HepG2 (cell line): ENCODE measurements around the gene HCRTR1. TPM values are rescaled to one million over a fixed set of nuclear protein-coding genes. Genes with fewer than 3 reads are reported as not detected.

Experiments used
- DMTF1 ChIP-seq: sonication (generic); formaldehyde crosslinking; IDR thresholded peaks from 2 replicates; pipeline ENCODE4 v1.4.0; 2020; ENCODE audit warnings: mild to moderate bottlenecking, missing genetic modification reagents
- HOXA7 ChIP-seq: sonication (generic); formaldehyde crosslinking; IDR thresholded peaks from 2 replicates; pipeline ENCODE4 v1.8.1; 2022; ENCODE audit warnings: mild to moderate bottlenecking, missing genetic modification reagents, moderate library complexity
- KDM2A ChIP-seq: sonication (generic); formaldehyde crosslinking; IDR thresholded peaks from 2 replicates; pipeline ENCODE4 v1.4.0; 2020; ENCODE audit warnings: low read depth, missing genetic modification reagents, borderline replicate concordance
- KLF13 ChIP-seq: sonication (generic); formaldehyde crosslinking; IDR thresholded peaks from 2 replicates; pipeline ENCODE4 v1.4.0; 2020; ENCODE audit warnings: mild to moderate bottlenecking, missing genetic modification reagents
- MEIS1 ChIP-seq: sonication (generic); formaldehyde crosslinking; IDR thresholded peaks from 2 replicates; pipeline ENCODE4 v1.9.0; 2021; ENCODE audit warnings: mild to moderate bottlenecking, missing genetic modification reagents, moderate library complexity, borderline replicate concordance
- NFE2L1 ChIP-seq: sonication (generic); formaldehyde crosslinking; IDR thresholded peaks from 2 replicates; pipeline ENCODE4 v1.4.0; 2020; ENCODE audit warnings: missing genetic modification reagents, mild to moderate bottlenecking, borderline replicate concordance
- PAWR ChIP-seq: sonication (generic); formaldehyde crosslinking; IDR thresholded peaks from 2 replicates; pipeline ENCODE4 v1.4.0; 2020; ENCODE audit warnings: missing genetic modification reagents, mild to moderate bottlenecking, borderline replicate concordance
- SKI ChIP-seq: fragments of 450-650 bp; IDR thresholded peaks from one replicate; pipeline ENCODE4 v1.6.1; 2018; ENCODE audit warnings: mild to moderate bottlenecking; ENCODE audit not compliant: partially characterized antibody
- SMARCC2 ChIP-seq: fragments of 450-650 bp; IDR thresholded peaks from 2 replicates; pipeline ENCODE4 v1.6.1; 2017; ENCODE audit warnings: antibody characterized with exemption, mild to moderate bottlenecking
- SNRNP70 ChIP-seq: fragments of 200-400 bp; formaldehyde crosslinking; IDR thresholded peaks from 2 replicates; pipeline ENCODE4 v1.6.1; 2017; ENCODE audit warnings: mild to moderate bottlenecking, low read depth, low read length, moderate library complexity
- SOX5 ChIP-seq: IDR thresholded peaks from 2 replicates; pipeline ENCODE4 v1.6.1; 2016; ENCODE audit warnings: borderline replicate concordance
- STAT6 ChIP-seq: sonication (generic); formaldehyde crosslinking; IDR thresholded peaks from 2 replicates; pipeline ENCODE4 v1.4.0; 2020; ENCODE audit warnings: missing genetic modification reagents, mild to moderate bottlenecking, borderline replicate concordance
- TCF12 ChIP-seq, 2 experiments: fragments of 450-650 bp in 1 of 2; sonication (generic) in 1 of 2; formaldehyde crosslinking in 1 of 2; IDR thresholded peaks; 2 replicates each; pipeline versions ENCODE4 v1.6.1 to v1.8.0; 2017 to 2022; ENCODE audit warnings: antibody characterized with exemption in 1 of 2, mild to moderate bottlenecking in 1 of 2, missing genetic modification reagents in 1 of 2, moderate library complexity in 1 of 2
- ZEB1 ChIP-seq: IDR thresholded peaks from 2 replicates; pipeline ENCODE4 v1.6.1; 2012; ENCODE audit warnings: mild to moderate bottlenecking, low read depth, inconsistent platforms; ENCODE audit not compliant: insufficient replicate concordance
- ZNF12 ChIP-seq: sonication (generic); formaldehyde crosslinking; IDR thresholded peaks from 2 replicates; pipeline ENCODE4 v1.5.0; 2020; ENCODE audit warnings: missing genetic modification reagents
- ZNF121 ChIP-seq: sonication (generic); formaldehyde crosslinking; IDR thresholded peaks from 2 replicates; pipeline ENCODE4 v1.5.0; 2020; ENCODE audit warnings: mild to moderate bottlenecking, missing genetic modification reagents
- ZNF263 ChIP-seq: sonication (generic); formaldehyde crosslinking; IDR thresholded peaks from 2 replicates; pipeline ENCODE4 v1.4.0; 2020; ENCODE audit warnings: missing genetic modification reagents
- ZNF570 ChIP-seq: sonication (generic); formaldehyde crosslinking; IDR thresholded peaks from 2 replicates; pipeline ENCODE4 v1.4.0; 2020; ENCODE audit warnings: mild to moderate bottlenecking, missing genetic modification reagents, borderline replicate concordance
- ZNF7 ChIP-seq: IDR thresholded peaks from 2 replicates; pipeline ENCODE4 v1.6.1; 2016; ENCODE audit warnings: missing biosample characterization, missing genetic modification reagents
- polyA plus RNA-seq, 8 experiments: library from polyadenylated mRNA; depleted of rRNA in 3 of 8; stranded (reverse) in 7 of 8; unstranded in 1 of 8; fragments of >200 nt; fragmentation: Illumina TruSeq in 4 of 8; extraction: Trizol in 4 of 8; gene quantifications; 2 replicates each; pipeline versions ENCODE4 v1.2.1 to v1.2.3, GENCODE V29; 2011 to 2016; ENCODE audit warnings: low read depth in 4 of 8, missing spikeins in 1 of 8, mixed read lengths in 1 of 8; ENCODE audit not compliant: insufficient read depth in 1 of 8
- total RNA-seq, 5 experiments: library from RNA; depleted of rRNA; stranded (reverse); fragments of >200 nt; fragmentation: Illumina TruSeq; extraction: Trizol; gene quantifications; 2 replicates each; pipeline ENCODE4 v1.2.3, GENCODE V29; 2016; ENCODE audit warnings: low read depth in 1 of 5
- TF ChIP-seq, protein P1 (sequence below), 2 experiments: sonication (generic) in 1 of 2; formaldehyde crosslinking in 1 of 2; IDR thresholded peaks; 2 replicates each; pipeline versions ENCODE4 v1.4.0 to v1.6.1; 2016 to 2020; ENCODE audit warnings: borderline replicate concordance in 1 of 2, low read depth in 1 of 2, mild to moderate bottlenecking in 1 of 2, missing genetic modification reagents in 1 of 2

The HCRTR1 gene
- total and polyA plus RNA-seq, 2 of the 13 experiments (the other 11 are each of a cell fraction or from before 2014, with no cell fraction given), result not detected

GRCh38 chr1:31575369-31576140, 41.9 kb upstream of the HCRTR1 start (continued):
- TF ChIP-seq STAT6 (CRISPR knock-in tag) (no peak), NFE2L1 (CRISPR knock-in tag) (no peak), SKI (peak; percentile 56), ZNF12 (CRISPR knock-in tag) (no peak), MEIS1 (CRISPR knock-in tag) (no peak), SNRNP70 (no peak), ZNF570 (CRISPR knock-in tag) (no peak), SOX5 (CRISPR knock-in tag) (peak; percentile 82; the same call in 1 of the 2 replicates), ZEB1 (peak; percentile 99), KLF13 (no peak), DMTF1 (CRISPR knock-in tag) (no peak), TCF12 (IDR thresholded peaks at IDR 0.05) (no peak), TCF12 (CRISPR knock-in tag; IDR thresholded peaks at IDR 0.05) (no peak), SMARCC2 (no peak), ZNF263 (CRISPR knock-in tag) (no peak), ZNF7 (CRISPR knock-in tag) (no peak), ZNF121 (no peak), PAWR (CRISPR knock-in tag) (no peak), HOXA7 (CRISPR knock-in tag) (no peak), KDM2A (CRISPR knock-in tag) (no peak)
- TF ChIP-seq, protein P1, sequence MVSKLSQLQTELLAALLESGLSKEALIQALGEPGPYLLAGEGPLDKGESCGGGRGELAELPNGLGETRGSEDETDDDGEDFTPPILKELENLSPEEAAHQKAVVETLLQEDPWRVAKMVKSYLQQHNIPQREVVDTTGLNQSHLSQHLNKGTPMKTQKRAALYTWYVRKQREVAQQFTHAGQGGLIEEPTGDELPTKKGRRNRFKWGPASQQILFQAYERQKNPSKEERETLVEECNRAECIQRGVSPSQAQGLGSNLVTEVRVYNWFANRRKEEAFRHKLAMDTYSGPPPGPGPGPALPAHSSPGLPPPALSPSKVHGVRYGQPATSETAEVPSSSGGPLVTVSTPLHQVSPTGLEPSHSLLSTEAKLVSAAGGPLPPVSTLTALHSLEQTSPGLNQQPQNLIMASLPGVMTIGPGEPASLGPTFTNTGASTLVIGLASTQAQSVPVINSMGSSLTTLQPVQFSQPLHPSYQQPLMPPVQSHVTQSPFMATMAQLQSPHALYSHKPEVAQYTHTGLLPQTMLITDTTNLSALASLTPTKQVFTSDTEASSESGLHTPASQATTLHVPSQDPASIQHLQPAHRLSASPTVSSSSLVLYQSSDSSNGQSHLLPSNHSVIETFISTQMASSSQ (IDR thresholded peaks at IDR 0.05; ENCODE audit: low read depth), result no peak
- TF ChIP-seq, protein P1 (CRISPR knock-in tag; IDR thresholded peaks at IDR 0.05; ENCODE audit: borderline replicate concordance), result no peak; the same call in 1 of the 2 replicates
